ENCODE results near the gene MRTO4.
A peak's percentile ranks its signal among the peaks of the same experiment; 100 is the strongest.
"Not testable (repeated sequence)": the region's sequence is repeated elsewhere in the genome, so short reads cannot be mapped to it uniquely, and the experiment has no call there.

The MRTO4 gene

DNA sequence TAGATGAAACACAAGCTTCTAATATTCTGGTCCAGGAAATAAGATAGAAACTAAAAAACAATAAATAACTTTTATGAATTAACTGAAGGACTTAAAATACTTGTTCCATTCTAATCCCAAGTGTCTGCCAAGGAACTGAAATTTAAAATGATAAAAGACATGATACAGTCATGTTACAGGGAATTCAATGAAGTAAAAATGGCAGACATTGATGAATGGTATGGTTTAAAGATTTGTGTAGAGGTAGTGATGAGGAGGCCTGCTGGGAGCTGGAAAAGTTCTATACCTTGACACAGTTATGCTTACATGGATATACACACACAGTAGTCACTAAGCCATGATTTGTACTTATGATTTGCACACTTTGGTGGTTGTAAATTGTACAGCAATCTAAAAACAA is 39.4 kb upstream of the MRTO4 start:
- no peak for DNase-seq
- TF ChIP-seq GATA1 (IDR thresholded peaks at IDR 0.05; ENCODE audit: low read depth, low read length) (no peak), POLR2A (IDR thresholded peaks at IDR 0.05; ENCODE audit: low read length) (no peak)

DNA sequence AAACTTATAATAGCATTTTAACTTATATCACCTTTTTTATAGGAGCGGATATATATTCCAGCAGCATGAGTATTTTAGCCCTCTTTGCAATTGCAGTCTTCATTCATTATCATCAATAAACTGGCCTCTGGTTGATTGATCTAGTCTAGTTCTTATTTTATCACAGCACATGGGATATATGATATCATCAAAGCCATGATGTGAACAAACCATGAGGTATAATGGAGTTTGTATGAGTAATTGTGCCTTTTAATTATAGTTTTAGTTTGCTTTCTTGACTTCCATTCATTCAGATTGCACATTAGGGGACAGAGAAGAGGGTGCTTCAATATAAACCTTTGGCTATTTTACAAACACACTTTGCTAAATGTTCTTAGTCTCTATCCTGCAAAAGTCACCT is 38.0 kb upstream of the MRTO4 start:
- DNase-seq: no peak
- TF ChIP-seq GATA1 (IDR thresholded peaks at IDR 0.05; ENCODE audit: low read depth, low read length) (no peak), POLR2A (IDR thresholded peaks at IDR 0.05; ENCODE audit: low read length) (no peak)

DNA sequence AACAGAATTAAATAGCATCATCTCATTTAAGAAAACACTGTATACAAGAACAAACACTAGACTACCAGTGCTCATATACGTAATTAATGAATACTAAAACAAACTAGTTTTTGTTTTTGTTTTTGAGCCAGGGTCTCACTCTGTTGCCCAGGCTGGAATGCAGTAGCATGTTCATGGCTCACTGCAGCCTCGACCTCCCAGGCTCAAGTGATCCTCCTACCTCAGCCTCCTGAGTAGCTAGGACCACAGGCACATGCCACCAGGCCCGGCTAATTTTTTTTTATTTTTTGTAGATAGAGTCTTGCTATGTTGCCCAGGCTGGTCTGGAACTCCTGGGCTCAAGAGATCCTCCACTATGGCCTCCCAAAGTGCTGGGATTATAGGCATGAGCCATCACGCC is 35.0 kb upstream of the MRTO4 start:
- DNase-seq: not testable (repeated sequence)

DNA sequence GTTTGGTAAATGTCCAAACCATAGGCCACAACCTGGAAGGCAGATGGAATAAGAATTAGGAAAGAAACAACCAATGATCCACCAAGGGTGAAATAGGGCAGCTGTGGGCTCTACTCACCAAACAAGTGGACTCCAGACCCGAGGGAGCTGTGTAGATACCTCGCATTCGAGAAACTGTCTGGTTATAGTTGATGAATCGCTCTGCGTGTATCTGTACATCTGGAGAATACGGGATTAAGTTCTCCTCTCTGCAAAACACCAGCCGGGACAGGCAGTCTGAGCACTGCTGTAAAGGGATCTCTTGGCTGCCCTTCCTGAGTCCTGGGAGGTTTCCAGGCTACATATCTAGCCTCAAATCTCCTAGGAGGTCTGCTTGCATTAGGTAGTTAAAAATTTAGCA is 32.2 kb upstream of the MRTO4 start:
- no peak for DNase-seq
- TF ChIP-seq POLR2A (IDR thresholded peaks at IDR 0.05; ENCODE audit: low read length) (no peak), GATA1 (IDR thresholded peaks at IDR 0.05; ENCODE audit: low read depth, low read length) (no peak)

DNA sequence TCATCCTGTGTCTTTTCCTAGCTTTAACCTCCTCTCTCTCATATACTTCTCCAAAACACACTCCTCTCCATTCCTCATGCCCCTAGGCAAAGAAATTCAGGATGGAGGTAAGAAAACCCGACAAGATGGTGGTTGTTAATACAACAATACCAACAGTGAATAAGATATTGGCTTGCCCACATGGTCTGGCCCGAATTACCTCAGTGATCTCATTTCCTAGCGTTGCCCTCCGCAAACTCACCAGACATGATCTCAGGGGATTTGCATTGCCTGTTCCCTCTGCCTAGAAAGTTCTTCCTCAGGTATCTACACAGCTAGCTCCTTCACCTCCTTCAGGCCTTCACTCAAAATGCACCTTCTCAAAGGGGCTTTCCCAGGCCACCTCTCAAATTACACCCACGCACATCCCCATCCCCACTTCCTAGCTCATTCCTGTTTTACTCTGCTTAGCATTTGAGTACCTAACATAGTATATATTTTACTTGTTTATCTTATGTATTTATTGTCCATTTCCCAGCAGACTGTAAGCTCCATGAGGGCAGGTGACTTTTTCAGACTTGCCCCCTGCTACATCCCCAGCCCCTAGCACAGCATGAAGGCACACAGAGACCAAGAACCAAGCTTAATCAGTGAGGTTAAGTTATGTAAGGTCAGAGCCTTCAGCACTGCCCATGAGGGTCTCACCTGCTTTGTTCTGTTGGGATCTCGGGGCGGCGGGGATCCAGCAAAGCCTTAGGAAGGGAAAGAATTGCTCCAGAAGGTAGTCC is 31.3 kb upstream of the MRTO4 start:
- TF ChIP-seq GATA1 (IDR thresholded peaks at IDR 0.05; ENCODE audit: low read depth, low read length): no peak
- no peak for TF ChIP-seq POLR2A (IDR thresholded peaks at IDR 0.05; ENCODE audit: low read length)

DNA sequence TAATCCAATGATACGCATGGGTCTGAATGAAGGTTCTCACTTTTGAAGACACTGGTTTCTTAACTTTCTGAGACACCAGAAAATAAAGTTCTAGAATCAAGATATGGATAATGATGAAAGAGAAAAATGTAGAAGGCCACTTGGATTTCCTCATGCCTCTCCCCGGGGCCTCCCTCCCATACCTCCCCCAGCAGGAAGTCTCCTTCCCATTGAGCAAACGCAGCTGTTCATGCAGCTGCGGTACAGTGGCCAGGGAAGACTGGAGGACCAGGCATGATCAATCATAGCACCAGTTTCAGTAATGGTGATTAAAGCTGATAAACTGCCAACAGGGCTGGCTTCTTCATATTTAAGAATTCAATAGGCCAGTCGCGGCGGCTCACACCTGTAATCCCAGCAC is 30.6 kb upstream of the MRTO4 start:
- no peak for DNase-seq
- TF ChIP-seq GATA1 (IDR thresholded peaks at IDR 0.05; ENCODE audit: low read depth, low read length) (no peak), POLR2A (IDR thresholded peaks at IDR 0.05; ENCODE audit: low read length) (no peak)

More for the DNA sequence above, 31.3 kb upstream of the MRTO4 start:
- no peak for DNase-seq

DNA sequence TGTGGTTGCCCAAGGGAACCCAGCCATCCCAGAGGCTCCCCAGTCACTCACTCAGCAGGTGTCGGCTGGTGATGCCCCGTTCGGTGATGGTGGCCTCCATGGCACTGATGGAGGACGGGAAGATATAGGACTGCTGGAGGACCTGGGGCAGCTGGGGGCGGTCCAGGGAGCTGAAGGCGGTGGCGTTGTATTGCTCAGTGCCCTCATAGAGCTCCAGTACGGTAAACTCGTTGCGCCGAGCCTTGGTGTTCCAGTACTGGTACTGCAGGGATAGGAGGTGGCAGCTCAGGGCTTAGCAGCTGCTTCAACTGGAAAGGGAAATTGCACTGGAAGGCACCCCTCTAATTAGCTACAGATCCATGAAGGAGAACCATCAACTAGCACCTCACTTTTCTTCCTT is 29.0 kb upstream of the MRTO4 start:
- DNase-seq: no peak
- TF ChIP-seq GATA1 (IDR thresholded peaks at IDR 0.05; ENCODE audit: low read depth, low read length) (no peak), POLR2A (IDR thresholded peaks at IDR 0.05; ENCODE audit: low read length) (no peak)

DNA sequence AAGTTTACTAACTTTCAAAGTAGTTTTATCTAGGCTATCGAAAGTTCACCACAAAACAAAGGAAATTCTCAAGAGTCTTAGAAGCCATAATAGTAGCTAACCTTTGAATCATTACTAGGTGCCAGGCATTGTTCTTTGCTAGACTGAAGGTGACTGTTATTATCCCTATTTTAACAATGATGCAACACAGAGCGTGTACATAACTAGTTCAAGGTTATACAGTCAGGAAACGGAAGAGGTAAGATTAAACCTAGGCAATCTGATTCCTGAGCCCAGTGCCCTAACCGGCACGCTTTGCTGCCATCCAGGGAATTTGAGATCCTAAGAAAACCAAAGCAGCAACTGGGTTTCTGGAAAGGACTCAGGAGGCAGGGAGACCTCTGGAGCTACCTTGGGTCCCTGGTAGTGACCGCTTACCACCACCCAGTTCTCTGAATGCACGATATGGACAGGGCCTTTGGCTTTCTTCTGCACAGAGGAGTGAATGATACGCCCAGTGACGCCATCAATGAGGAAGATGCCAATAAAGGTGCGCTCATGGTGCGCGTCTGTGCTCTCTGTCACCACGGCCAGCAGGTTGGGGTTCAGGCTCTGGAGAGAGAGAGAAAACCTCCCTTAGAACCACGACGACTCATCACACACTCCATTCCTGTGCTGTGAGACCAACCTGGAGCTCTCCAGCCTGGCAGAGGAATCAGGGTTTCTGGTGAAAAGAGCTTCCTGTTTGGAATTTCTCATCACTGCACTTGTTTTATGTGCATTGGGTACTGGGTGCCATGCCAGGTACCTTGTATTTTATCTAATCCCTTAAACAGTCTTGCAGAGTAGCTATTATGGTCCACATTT is 28.4 kb upstream of the MRTO4 start:
- DNase-seq: no peak
- TF ChIP-seq POLR2A (IDR thresholded peaks at IDR 0.05; ENCODE audit: low read length) (no peak), GATA1 (IDR thresholded peaks at IDR 0.05; ENCODE audit: low read depth, low read length) (no peak)

DNA sequence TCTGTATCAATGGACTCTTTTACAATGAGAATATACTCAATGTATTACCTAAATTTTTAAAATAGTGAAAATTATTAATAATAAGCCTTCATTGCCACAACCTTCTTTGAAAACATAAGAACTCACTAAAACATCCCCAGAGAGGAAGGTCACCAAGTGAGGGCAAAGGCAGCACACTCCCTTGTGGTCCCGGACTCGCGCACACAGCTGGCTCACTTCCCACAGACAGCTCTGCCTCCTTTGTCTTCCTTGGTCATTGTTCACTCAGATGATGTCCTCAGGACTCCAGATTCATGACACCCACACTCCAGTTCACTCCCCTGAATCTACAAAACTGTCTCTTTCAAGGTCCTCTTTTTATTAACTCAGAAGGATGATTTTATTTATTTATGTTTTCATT is 22.4 kb upstream of the MRTO4 start:
- no peak for TF ChIP-seq GATA1 (IDR thresholded peaks at IDR 0.05; ENCODE audit: low read depth, low read length)
- TF ChIP-seq POLR2A (IDR thresholded peaks at IDR 0.05; ENCODE audit: low read length): no peak
- DNase-seq: no peak

DNA sequence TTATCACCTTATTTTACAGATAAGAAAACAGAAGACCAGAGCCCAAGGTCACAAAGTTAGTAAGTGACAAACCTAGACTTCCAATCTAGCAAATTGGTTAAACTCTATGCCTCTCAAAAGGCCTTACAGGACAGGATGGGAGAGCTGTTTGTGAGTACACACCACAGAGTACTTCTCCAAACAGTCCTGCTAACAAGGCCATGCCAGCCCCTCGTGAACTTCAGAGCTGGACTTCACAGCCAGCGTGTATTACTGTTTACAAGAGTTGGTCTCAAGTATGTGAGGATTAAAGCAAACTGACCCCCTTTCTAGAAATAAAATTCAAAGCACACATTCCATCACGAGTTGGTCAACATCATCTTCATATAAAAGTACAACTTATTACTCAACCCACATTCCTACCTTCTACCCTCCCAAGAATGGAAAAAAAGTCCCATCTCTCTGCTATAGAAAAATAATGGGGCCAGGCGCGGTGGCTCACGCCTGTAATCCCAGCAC is 21.7 kb upstream of the MRTO4 start:
- no peak for DNase-seq
- TF ChIP-seq GATA1 (IDR thresholded peaks at IDR 0.05; ENCODE audit: low read depth, low read length): no peak
- no peak for TF ChIP-seq POLR2A (IDR thresholded peaks at IDR 0.05; ENCODE audit: low read length)

DNA sequence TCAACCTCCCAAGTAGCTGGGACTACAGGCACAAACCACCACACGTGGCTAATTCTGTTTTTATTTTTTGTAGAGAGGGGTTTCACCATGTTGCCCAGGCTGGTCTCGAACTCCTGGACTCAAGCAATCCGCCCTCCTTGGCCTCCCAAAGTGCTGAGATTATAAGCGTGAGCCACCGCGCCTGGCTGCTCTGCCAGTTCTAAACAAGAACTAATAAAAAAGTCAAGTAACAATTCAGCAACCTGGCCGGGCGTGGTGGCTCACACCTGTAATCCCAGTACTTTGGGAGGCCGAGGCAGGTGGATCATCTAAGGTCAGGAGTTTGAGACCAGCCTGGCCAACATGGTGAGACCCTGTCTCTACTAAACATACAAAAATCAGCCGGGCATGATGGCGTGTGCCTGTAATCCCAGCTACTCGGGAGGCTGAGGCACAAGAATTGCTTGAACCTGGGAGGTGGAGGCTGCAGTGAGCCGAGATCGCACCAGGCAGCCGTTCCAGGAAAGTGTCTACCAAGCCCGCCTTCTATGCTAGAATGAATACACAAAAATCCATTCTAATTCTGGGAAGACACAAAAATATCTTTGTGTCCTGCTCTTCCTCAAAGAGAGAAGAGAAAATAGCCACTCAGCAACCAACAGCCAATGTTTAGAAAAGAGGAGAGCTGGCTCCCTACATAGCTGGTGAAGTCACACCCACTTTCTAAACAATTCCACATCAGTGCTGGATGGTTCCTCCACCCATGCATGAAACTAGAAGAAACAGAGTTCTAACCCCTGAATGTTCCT is 19.7 kb upstream of the MRTO4 start:
- DNase-seq: not testable (repeated sequence)

DNA sequence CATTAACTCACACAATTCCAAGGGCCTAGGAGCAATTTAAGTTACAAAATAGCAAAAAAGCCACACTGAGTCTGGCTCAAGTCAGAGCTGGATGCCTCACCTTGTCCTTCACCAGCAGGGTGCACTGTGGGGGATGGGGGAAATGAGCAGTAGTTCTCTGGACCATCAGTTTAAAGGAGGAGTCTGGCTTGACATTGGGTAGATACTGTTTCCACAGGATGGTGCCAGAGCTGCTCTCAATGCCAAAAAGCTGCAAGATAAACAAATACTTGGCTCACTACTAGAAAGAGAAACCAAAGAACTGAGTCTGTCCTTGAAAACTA is 19.1 kb upstream of the MRTO4 start:
- peak in 1 of 2 experiments; percentile 26 for DNase-seq
- TF ChIP-seq POLR2A (IDR thresholded peaks at IDR 0.05; ENCODE audit: low read length): no peak
- TF ChIP-seq GATA1 (IDR thresholded peaks at IDR 0.05; ENCODE audit: low read depth, low read length): no peak

DNA sequence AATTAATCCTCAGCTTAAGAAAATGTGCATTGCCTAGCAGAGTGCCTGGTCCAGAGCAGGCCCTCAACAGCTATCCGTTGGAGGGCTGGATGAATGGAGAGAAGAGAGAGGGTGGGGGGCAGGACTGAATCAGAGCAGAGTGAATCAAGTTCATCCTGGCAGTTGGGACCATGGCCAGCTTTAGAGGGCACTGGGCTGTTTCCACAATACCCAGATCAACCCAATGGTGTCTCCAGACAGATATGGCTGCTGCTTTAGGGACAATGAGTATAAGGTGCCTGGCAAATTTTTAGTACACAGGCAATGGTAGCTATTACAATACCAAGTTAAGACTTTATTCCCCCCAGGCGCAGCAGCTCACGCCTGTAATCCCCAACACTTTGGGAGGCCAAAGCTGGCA is 17.4 kb upstream of the MRTO4 start:
- no peak for DNase-seq
- TF ChIP-seq GATA1 (IDR thresholded peaks at IDR 0.05; ENCODE audit: low read depth, low read length) (no peak), POLR2A (IDR thresholded peaks at IDR 0.05; ENCODE audit: low read length) (no peak)

DNA sequence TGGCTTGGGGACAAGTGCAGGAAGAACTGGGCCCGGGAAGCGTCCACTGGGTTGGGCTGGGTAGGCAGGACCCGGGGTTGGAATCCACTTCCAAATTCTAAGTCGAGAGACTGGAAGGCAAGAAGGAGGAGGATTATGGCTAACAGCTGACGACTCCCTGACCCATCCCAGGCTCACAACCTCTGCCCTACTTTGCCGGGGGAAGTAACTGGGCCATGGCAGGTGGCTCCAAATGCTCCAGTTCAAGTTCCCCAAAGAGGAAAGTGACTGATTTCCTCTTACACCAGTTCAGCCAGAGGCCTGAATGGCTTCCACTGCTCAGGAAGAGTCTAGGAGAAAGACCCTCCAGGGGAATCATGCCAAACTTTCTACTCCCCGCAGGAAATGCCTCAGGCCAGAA is 11.7 kb upstream of the MRTO4 start:
- no peak for TF ChIP-seq POLR2A (IDR thresholded peaks at IDR 0.05; ENCODE audit: low read length)
- TF ChIP-seq GATA1 (IDR thresholded peaks at IDR 0.05; ENCODE audit: low read depth, low read length): no peak
- DNase-seq: no peak
